Activated B cell treated with CpG ODN at 0.5 μM for 24 hours (primary cell): ENCODE results near the gene BFSP1. TPM values are rescaled to one million over a fixed set of nuclear protein-coding genes. Genes with fewer than 3 reads are reported as not detected.

ENCODE experiments used
- ATAC-seq: fragments of 200-7000 bp; cut with Tn5 transposase; one replicate; pipeline ENCODE4 v1.10.0; 2021; ENCODE audit warnings: low read depth, mild to moderate bottlenecking, moderate library complexity
- CTCF ChIA-PET: fragments of 350-600 bp; sonication (Branson Sonifier 250); formaldehyde crosslinking; loops from one replicate; lab custom pipeline; 2021; ENCODE audit warnings: antibody characterized with exemption; lab: Charles Lee
- POLR2A ChIA-PET: fragments of 350-600 bp; sonication (Branson Sonifier 250); formaldehyde crosslinking; loops from one replicate; lab custom pipeline; 2021; ENCODE audit warnings: antibody characterized with exemption; lab: Charles Lee
- DNase-seq: peaks from one replicate; pipeline ENCODE4 v3.0.0; 2022
- H3K27ac Mint-ChIP-seq: one replicate; pipeline ENCODE4 v1.8.0; 2020; ENCODE audit warnings: mixed read lengths
- H3K27me3 Mint-ChIP-seq: one replicate; pipeline ENCODE4 v1.8.0; 2021; ENCODE audit warnings: mixed read lengths
- H3K36me3 Mint-ChIP-seq: one replicate; pipeline ENCODE4 v1.8.0; 2021; ENCODE audit warnings: low read depth, mixed read lengths
- H3K4me1 Mint-ChIP-seq: one replicate; pipeline ENCODE4 v1.8.0; 2021; ENCODE audit warnings: mixed read lengths
- H3K4me3 Mint-ChIP-seq: one replicate; pipeline ENCODE4 v1.8.0; 2020; ENCODE audit warnings: mild to moderate bottlenecking, mixed read lengths
- H3K9me3 Mint-ChIP-seq: one replicate; pipeline ENCODE4 v1.8.0; 2020; ENCODE audit warnings: mixed read lengths
- intact Hi-C: fragments of 100-400 bp; cut with micrococcal nuclease; formaldehyde crosslinking; loops from one replicate; pipeline ENCODE4 v1.15.1; 2024
- total RNA-seq: library from RNA; stranded (reverse); gene quantifications from 2 replicates; pipeline ENCODE4 v1.2.3, GENCODE V29; 2022
- TF ChIP-seq, protein P1 (sequence below): fragments of 200-600 bp; IDR thresholded peaks from one replicate; pipeline ENCODE4 v1.8.0; 2022; ENCODE audit warnings: antibody characterized with exemption, mild to moderate bottlenecking

The BFSP1 gene
- total RNA-seq, 1 donor from 2014 or later, result not detected

DNA sequence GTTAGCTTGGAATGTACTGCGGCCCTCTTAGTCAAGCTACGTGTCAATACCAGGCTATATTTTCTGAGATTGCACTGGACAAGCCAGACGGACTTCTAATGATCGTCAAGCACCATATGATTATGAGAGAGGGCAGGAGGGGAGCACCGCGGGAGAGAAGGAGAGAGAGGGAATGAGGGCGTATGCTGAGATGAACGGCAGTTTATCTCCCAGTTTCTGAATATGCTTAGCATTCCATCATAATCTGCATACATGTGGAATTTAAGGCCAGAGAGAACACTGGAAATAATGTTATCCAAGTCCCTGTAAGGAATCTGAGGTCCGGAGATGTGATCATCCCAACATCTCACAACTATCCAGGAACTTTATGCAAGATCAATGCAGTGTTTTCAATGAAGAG lies 60.2 kb downstream of the BFSP1 start:
- no peak for DNase-seq
- no peaks in the 10 kb centered on the region for H3K9me3 Mint-ChIP-seq
- TF ChIP-seq, protein P1, sequence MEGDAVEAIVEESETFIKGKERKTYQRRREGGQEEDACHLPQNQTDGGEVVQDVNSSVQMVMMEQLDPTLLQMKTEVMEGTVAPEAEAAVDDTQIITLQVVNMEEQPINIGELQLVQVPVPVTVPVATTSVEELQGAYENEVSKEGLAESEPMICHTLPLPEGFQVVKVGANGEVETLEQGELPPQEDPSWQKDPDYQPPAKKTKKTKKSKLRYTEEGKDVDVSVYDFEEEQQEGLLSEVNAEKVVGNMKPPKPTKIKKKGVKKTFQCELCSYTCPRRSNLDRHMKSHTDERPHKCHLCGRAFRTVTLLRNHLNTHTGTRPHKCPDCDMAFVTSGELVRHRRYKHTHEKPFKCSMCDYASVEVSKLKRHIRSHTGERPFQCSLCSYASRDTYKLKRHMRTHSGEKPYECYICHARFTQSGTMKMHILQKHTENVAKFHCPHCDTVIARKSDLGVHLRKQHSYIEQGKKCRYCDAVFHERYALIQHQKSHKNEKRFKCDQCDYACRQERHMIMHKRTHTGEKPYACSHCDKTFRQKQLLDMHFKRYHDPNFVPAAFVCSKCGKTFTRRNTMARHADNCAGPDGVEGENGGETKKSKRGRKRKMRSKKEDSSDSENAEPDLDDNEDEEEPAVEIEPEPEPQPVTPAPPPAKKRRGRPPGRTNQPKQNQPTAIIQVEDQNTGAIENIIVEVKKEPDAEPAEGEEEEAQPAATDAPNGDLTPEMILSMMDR, result no peak
- CTCF ChIA-PET, result no interaction called here
- H3K4me3 Mint-ChIP-seq, result no peak overlapping the region
- ATAC-seq, result no peak
- intact Hi-C loops, result no loop called here
- no peak overlapping the region for H3K27ac Mint-ChIP-seq
- POLR2A ChIA-PET, result no interaction called here
- no peaks in the 10 kb centered on the region for H3K27me3 Mint-ChIP-seq
- no peaks in the 10 kb centered on the region for H3K36me3 Mint-ChIP-seq
- H3K4me1 Mint-ChIP-seq, result no peaks in the 10 kb centered on the region

DNA sequence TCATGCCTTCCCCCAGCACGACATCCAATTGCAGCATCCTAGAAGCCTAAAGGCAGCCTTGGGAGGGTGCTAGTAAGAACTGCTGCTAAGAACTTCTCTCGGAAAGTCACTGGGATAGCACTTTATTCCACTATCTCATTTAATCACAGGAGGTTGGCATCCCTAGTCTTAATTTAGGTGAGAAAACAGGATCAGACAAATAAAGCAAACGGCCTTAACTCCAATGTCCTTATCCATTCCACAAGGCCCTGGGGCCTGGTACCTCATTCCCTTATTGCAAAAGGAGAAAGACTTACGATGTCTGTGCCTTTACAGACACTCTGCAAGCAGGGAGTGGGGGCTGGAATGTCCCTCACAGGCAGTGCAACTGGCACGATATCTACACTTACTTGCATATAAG lies 60.7 kb downstream of the BFSP1 start:
- intact Hi-C loops, result no loop called here
- no peaks in the 10 kb centered on the region for H3K36me3 Mint-ChIP-seq

DNA sequence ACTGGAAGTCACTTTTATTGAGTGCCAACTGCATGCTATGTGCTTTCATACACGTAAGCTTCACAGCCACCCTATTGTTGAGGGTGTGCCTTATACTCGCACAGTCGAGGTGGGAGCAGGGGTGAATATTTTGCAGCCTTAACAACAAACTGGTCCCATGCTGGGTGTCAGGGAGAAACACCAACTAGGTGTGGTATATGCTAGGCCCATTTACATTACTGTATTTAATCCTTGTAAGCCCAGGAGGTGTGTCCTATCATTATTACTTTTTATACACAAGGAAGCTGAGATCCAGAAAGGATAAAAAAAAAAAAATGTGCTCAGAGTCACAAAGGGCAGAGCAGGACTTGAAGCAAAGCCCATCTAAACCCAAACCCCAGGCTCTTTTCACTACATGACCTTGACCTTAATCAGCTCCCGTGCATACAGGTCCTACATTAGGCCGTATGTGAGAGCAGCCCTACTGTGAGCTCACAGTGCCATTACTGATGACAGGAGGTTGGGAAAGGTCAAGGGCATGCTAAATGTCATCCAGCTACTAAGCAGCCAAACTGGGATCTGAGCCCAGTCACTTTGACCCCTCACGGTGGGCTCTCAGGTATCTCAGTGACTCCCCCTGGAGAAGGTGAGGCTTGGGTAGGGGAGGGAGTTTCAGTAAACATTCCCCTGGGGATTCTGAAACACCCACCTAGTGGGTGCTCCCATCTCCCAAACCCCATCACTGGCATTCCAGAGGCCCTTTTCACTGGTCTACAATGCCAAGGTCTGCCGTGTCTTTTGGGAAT lies 61.7 kb downstream of the BFSP1 start:
- DNase-seq (no peak), ATAC-seq (no peak)
- Mint-ChIP-seq H3K36me3 (no peaks in the 10 kb centered on the region), H3K9me3 (no peaks in the 10 kb centered on the region), H3K27ac (no peak overlapping the region), H3K27me3 (peaks cover 1% of the 10 kb centered on the region), H3K4me1 (no peaks in the 10 kb centered on the region), H3K4me3 (no peak overlapping the region)
- CTCF ChIA-PET, result interaction anchor here (0.5 kb wide), 1 partner anchor 948 kb away, joined by 3 read pairs; no protein-coding TSS in a partner anchor
- POLR2A ChIA-PET, result no interaction called here
- intact Hi-C loops, result no loop called here
- TF ChIP-seq, protein P1, result no peak

More for the DNA sequence above, 60.7 kb downstream of the BFSP1 start:
- no peak overlapping the region for H3K4me3 Mint-ChIP-seq
- H3K27me3 Mint-ChIP-seq, result no peaks in the 10 kb centered on the region
- H3K9me3 Mint-ChIP-seq, result no peaks in the 10 kb centered on the region
- ChIA-PET POLR2A (no interaction called here), CTCF (no interaction called here)
- no peak overlapping the region for H3K27ac Mint-ChIP-seq
- TF ChIP-seq, protein P1, result no peak
- no peaks in the 10 kb centered on the region for H3K4me1 Mint-ChIP-seq
- DNase-seq (no peak), ATAC-seq (no peak)

DNA sequence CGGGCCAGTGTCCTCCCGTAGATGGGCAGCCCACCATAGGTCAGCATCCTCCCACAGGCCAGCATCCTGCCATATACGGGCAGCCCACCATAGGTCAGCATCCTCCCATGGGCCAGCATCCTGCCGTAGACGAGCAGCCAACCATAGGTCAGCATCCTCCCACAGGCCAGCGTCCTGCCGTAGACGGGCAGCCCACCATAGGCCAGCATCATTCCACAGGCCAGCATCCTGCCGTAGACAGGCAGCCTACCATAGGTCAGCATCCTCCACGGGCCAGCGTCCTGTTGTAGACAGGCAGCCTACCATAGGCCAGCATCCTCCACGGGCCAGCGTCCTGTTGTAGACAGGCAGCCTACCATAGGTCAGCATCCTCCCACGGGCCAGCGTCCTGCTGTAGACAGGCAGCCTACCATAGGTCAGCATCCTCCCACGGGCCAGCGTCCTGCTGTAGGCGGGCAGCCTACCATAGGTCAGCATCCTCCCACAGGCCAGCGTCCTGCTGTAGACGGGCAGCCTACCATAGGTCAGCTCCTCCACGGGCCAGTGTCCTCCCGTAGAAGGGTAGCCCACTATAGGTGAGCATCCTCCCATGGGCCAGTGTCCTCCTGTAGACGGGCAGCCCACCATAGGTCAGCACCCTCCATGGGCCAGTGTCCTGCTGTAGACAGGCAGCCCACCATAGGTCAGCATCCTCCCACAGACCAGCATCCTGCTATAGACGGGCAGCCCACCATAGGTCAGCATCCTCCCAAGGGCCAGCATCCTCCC lies 62.9 kb downstream of the BFSP1 start:
- POLR2A ChIA-PET, result no interaction called here
- H3K4me3 Mint-ChIP-seq, result no peak overlapping the region

More for the DNA sequence above, 62.9 kb downstream of the BFSP1 start:
- TF ChIP-seq, protein P1, result no peak
- H3K9me3 Mint-ChIP-seq, result no peaks in the 10 kb centered on the region
- no peaks in the 10 kb centered on the region for H3K36me3 Mint-ChIP-seq
- H3K4me1 Mint-ChIP-seq, result no peaks in the 10 kb centered on the region
- DNase-seq (no peak), ATAC-seq (no peak)
- CTCF ChIA-PET, result interaction anchor here (1.4 kb wide), 1 partner anchor 37 kb away, joined by 3 read pairs; no protein-coding TSS in a partner anchor
- peaks cover 3% of the 10 kb centered on the region for H3K27me3 Mint-ChIP-seq
- H3K27ac Mint-ChIP-seq, result no peak overlapping the region
- intact Hi-C loops, result no loop called here
